22Rv1 (cell line): ENCODE results near the gene STAT4.
"Not testable (repeated sequence)": the region's sequence is repeated elsewhere in the genome, so short reads cannot be mapped to it uniquely, and the experiment has no call there.

Experiments used
- H3K27ac ChIP-seq: fragments of 450-650 bp; 2 replicates; pipeline ENCODE4 v1.5.1; 2017
- CTCF ChIP-seq: fragments of 450-650 bp; IDR thresholded peaks from 2 replicates; pipeline ENCODE4 v1.5.1; 2017; ENCODE audit warnings: mild to moderate bottlenecking
- ZFX ChIP-seq: fragments of 450-650 bp; IDR thresholded peaks from 2 replicates; pipeline ENCODE4 v1.6.1; 2017; ENCODE audit warnings: antibody characterized with exemption, borderline replicate concordance

The STAT4 gene

GRCh38 chr2:190999949-191000665, 150.7 kb downstream of the STAT4 start:
- TF ChIP-seq CTCF (no peak), ZFX (no peak)
- no peak overlapping the region for H3K27ac ChIP-seq

- no peak overlapping the region for H3K27ac ChIP-seq
- TF ChIP-seq ZFX (no peak), CTCF (no peak)
Observed at GRCh38 chr2:190999058-190999457, 151.7 kb downstream of the STAT4 start.

- no peak overlapping the region for H3K27ac ChIP-seq
- TF ChIP-seq ZFX (no peak), CTCF (no peak)
Observed at GRCh38 chr2:190997526-190998113, 153.2 kb downstream of the STAT4 start.

GRCh38 chr2:190996947-190997346, 153.8 kb downstream of the STAT4 start:
- TF ChIP-seq CTCF (no peak), ZFX (no peak)
- H3K27ac ChIP-seq: no peak overlapping the region

- TF ChIP-seq ZFX: no peak
- peak; percentile 73 for TF ChIP-seq CTCF
Observed at GRCh38 chr2:190996338-190996946, 154.4 kb downstream of the STAT4 start.

GRCh38 chr2:190995315-190995714, 155.5 kb downstream of the STAT4 start:
- not testable (repeated sequence) for H3K27ac ChIP-seq

More at GRCh38 chr2:190996338-190996946, 154.4 kb downstream of the STAT4 start:
- H3K27ac ChIP-seq: no peak overlapping the region

GRCh38 chr2:190994148-190994547, 156.6 kb downstream of the STAT4 start:
- TF ChIP-seq ZFX (no peak), CTCF (no peak)
- H3K27ac ChIP-seq: no peak overlapping the region
